GM20431 (cell line): Measurements from ENCODE around the gene MRPL19.

Source experiments
- in situ Hi-C: fragments of 300-500 bp; cut with MseI, MboI; formaldehyde crosslinking; loops from one replicate; pipeline ENCODE4 v1.15.0; 2020; ENCODE audit warnings: low sequenced_read_pairs; ENCODE audit not compliant: unreplicated experiment

The MRPL19 gene

GRCh38 chr2:75646583-75647425, at the start of gene MRPL19:
MRPL19 (plus strand) TSS chr2:75646783; CDS start chr2:75646808, 25 bp downstream.
- in situ Hi-C loops: no loop called here

- in situ Hi-C loops: no loop called here
These were observed 49.8 kb upstream of the MRPL19 start for GRCh38 chr2:75596784-75597183.

GRCh38 chr2:75597949-75598348, 48.6 kb upstream of the MRPL19 start:
- in situ Hi-C loops: no loop called here

- in situ Hi-C loops: no loop called here
These were observed 47.9 kb upstream of the MRPL19 start for GRCh38 chr2:75598589-75599155.

- in situ Hi-C loops: loop anchor here (25.0 kb wide), 1 partner anchor 688 kb away; no protein-coding TSS in a partner anchor
These were observed 46.0 kb upstream of the MRPL19 start for GRCh38 chr2:75600461-75601011.

GRCh38 chr2:75602724-75603342, 43.8 kb upstream of the MRPL19 start:
- in situ Hi-C loops: loop anchor here (25.0 kb wide), 1 partner anchor 691 kb away; no protein-coding TSS in a partner anchor

GRCh38 chr2:75603477-75603876, 43.1 kb upstream of the MRPL19 start:
- in situ Hi-C loops: loop anchor here (25.0 kb wide), 1 partner anchor 691 kb away; no protein-coding TSS in a partner anchor

GRCh38 chr2:75604484-75604883, 42.1 kb upstream of the MRPL19 start:
- in situ Hi-C loops: loop anchor here (25.0 kb wide), 1 partner anchor 692 kb away; no protein-coding TSS in a partner anchor

GRCh38 chr2:75605770-75606529, 40.6 kb upstream of the MRPL19 start:
- in situ Hi-C loops: loop anchor here (25.0 kb wide), 1 partner anchor 694 kb away; no protein-coding TSS in a partner anchor

GRCh38 chr2:75606761-75607399, 39.7 kb upstream of the MRPL19 start:
- in situ Hi-C loops: loop anchor here (25.0 kb wide), 1 partner anchor 695 kb away; no protein-coding TSS in a partner anchor

GRCh38 chr2:75607400-75607798, 39.2 kb upstream of the MRPL19 start:
- in situ Hi-C loops: loop anchor here (25.0 kb wide), 1 partner anchor 695 kb away; no protein-coding TSS in a partner anchor

GRCh38 chr2:75607988-75608683, 38.4 kb upstream of the MRPL19 start:
- in situ Hi-C loops: loop anchor here (25.0 kb wide), 1 partner anchor 696 kb away; no protein-coding TSS in a partner anchor

- in situ Hi-C loops: loop anchor here (25.0 kb wide), 1 partner anchor 697 kb away; no protein-coding TSS in a partner anchor
These were observed 37.8 kb upstream of the MRPL19 start for GRCh38 chr2:75608684-75609333.

GRCh38 chr2:75609334-75609689, 37.3 kb upstream of the MRPL19 start:
- in situ Hi-C loops: loop anchor here (25.0 kb wide), 1 partner anchor 697 kb away; no protein-coding TSS in a partner anchor

GRCh38 chr2:75609937-75610508, 36.6 kb upstream of the MRPL19 start:
- in situ Hi-C loops: loop anchor here (25.0 kb wide), 1 partner anchor 698 kb away; no protein-coding TSS in a partner anchor

GRCh38 chr2:75610671-75611070, 35.9 kb upstream of the MRPL19 start:
- in situ Hi-C loops: loop anchor here (25.0 kb wide), 1 partner anchor 698 kb away; no protein-coding TSS in a partner anchor

GRCh38 chr2:75612108-75612861, 34.3 kb upstream of the MRPL19 start:
- in situ Hi-C loops: loop anchor here (25.0 kb wide), 1 partner anchor 700 kb away; no protein-coding TSS in a partner anchor
